K562 (cell line): ENCODE measurements around the gene CPN2. TPM values are rescaled to one million over a fixed set of nuclear protein-coding genes. Genes with fewer than 3 reads are reported as not detected.

Experiments
- ATAC-seq: fragments of 200-7000 bp; cut with Tn5 transposase; 3 replicates; pipeline ENCODE4 v1.9.1; 2020; ENCODE audit warnings: moderate library complexity
- BruUV-seq: library from RNA; stranded (reverse); fragments of 400-500 nt; replicated peaks from 2 replicates; lab custom pipeline; 2021; lab: Mats Ljungman, UMichigan
- CTCF ChIA-PET: fragments of 300-600 bp; formaldehyde crosslinking; extraction: SDS; loops from one replicate; lab custom pipeline; 2021; ENCODE audit warnings: low intra/inter-chr PET ratio; lab: Yijun Ruan, JAX
- POLR2A ChIA-PET: fragments of 300-600, 350-650 bp; sonication (Branson Sonifier 250); formaldehyde crosslinking; extraction: SDS; loops from one replicate; lab custom pipeline; 2021; ENCODE audit warnings: antibody characterized with exemption, inconsistent platforms; lab: Yijun Ruan, JAX
- DNase-seq, 4 experiments: peaks; one replicate each; pipeline versions ENCODE4 v3.0.0 to v3.0.0-alpha.2; 2011 to 2018; ENCODE audit warnings: low spot score in 3 of 4, mixed read lengths in 3 of 4; ENCODE audit errors: extremely low read depth in 1 of 4
- FAIRE-seq: peaks from 2 replicates; lab custom pipeline; 2011; peaks lifted over from hg19 to GRCh38; lab: Jason Lieb, UNC
- H2AFZ ChIP-seq: 2 replicates; pipeline ENCODE4 v1.6.0; 2011; ENCODE audit warnings: low read depth, low read length, control low read depth, inconsistent platforms
- H3K27ac ChIP-seq: fragments of 200-600 bp; 3 replicates; pipeline ENCODE4 v1.8.0; 2011; ENCODE audit warnings: low read depth, mild to moderate bottlenecking, control low read depth, inconsistent platforms, low read length, moderate library complexity, mixed read lengths; ENCODE audit errors: extremely low read depth
- H3K27me3 ChIP-seq, 2 experiments: fragments of 300-600 bp in 1 of 2; 2 replicates in 1 of 2; 3 replicates in 1 of 2; pipeline versions ENCODE4 v1.6.0 to v1.8.0; 2011; ENCODE audit warnings: inconsistent platforms in 2 of 2, low read length in 2 of 2, mild to moderate bottlenecking in 1 of 2, mixed read lengths in 1 of 2, moderate library complexity in 1 of 2; ENCODE audit not compliant: control insufficient read depth in 2 of 2, insufficient read depth in 2 of 2
- H3K36me3 ChIP-seq: fragments of 300-600 bp; 3 replicates; pipeline ENCODE4 v1.8.0; 2011; ENCODE audit warnings: mild to moderate bottlenecking, low read length, inconsistent platforms; ENCODE audit not compliant: control insufficient read depth, insufficient read depth
- H3K4me1 ChIP-seq, 2 experiments: fragments of 200-600 bp in 1 of 2; replicated peaks in 1 of 2; 2 replicates in 1 of 2; 3 replicates in 1 of 2; pipeline versions ENCODE4 v1.5.1 to v1.8.0; 2011; ENCODE audit warnings: inconsistent platforms in 2 of 2, low read length in 2 of 2, mild to moderate bottlenecking in 1 of 2, mixed read lengths in 1 of 2, moderate library complexity in 1 of 2; ENCODE audit not compliant: control insufficient read depth in 2 of 2, insufficient read depth in 2 of 2
- H3K4me2 ChIP-seq: 2 replicates; pipeline ENCODE4 v1.6.1; 2011; ENCODE audit warnings: low read length, control low read depth, inconsistent platforms, mixed read lengths; ENCODE audit not compliant: insufficient read depth
- H3K4me3 ChIP-seq: fragments of 200-600 bp; sonication (generic), shearing (Covaris generic); 2 replicates; pipeline ENCODE4 v1.5.1; 2016; ENCODE audit warnings: control low read depth, inconsistent platforms
- H3K79me2 ChIP-seq: fragments of 200-600 bp; 3 replicates; pipeline ENCODE4 v1.8.0; 2011; ENCODE audit warnings: low read length, inconsistent platforms; ENCODE audit not compliant: control insufficient read depth, insufficient read depth
- H3K9ac ChIP-seq, 2 experiments: 2 replicates each; pipeline versions ENCODE4 v1.6.0 to v1.6.1; 2011; ENCODE audit warnings: low read depth in 2 of 2, low read length in 2 of 2, control low read depth in 1 of 2, inconsistent platforms in 1 of 2, mild to moderate bottlenecking in 1 of 2, mixed read lengths in 1 of 2; ENCODE audit not compliant: insufficient read depth in 1 of 2
- H3K9me1 ChIP-seq: one replicate; pipeline ENCODE4 v1.6.0; 2011; ENCODE audit warnings: inconsistent platforms, mild to moderate bottlenecking, low read length, moderate library complexity; ENCODE audit not compliant: control insufficient read depth, insufficient read depth
- H3K9me3 ChIP-seq: replicated peaks from 2 replicates; pipeline ENCODE4 v1.5.1; 2011; ENCODE audit warnings: low read depth, low read length, inconsistent platforms; ENCODE audit not compliant: control insufficient read depth, insufficient read depth
- H4K20me1 ChIP-seq: replicated peaks from 2 replicates; pipeline ENCODE4 v1.6.1; 2011; ENCODE audit warnings: low read length, inconsistent platforms, mixed read lengths; ENCODE audit not compliant: control insufficient read depth, insufficient read depth
- GATAD2B ChIP-seq: fragments of 450-650 bp; IDR thresholded peaks from 2 replicates; pipeline ENCODE4 v1.6.1; 2017; ENCODE audit warnings: mild to moderate bottlenecking, borderline replicate concordance
- NFXL1 ChIP-seq: fragments of 450-650 bp; formaldehyde crosslinking; IDR thresholded peaks from 2 replicates; pipeline ENCODE4 v1.4.0; 2021; ENCODE audit warnings: mild to moderate bottlenecking
- ZFPM2 ChIP-seq: fragments of 250-450 bp; sonication (Bioruptor Pico); IDR thresholded peaks from 2 replicates; pipeline ENCODE4 v1.5.1; 2022; ENCODE audit warnings: mild to moderate bottlenecking
- ZNF280B ChIP-seq: fragments of 250-450 bp; sonication (Bioruptor Pico); IDR thresholded peaks from 2 replicates; pipeline ENCODE4 v1.5.1; 2021; ENCODE audit warnings: mild to moderate bottlenecking
- WGBS: fragments of 100-300 bp; shearing (Covaris generic); methylation state at CpG from one replicate; pipeline ENCODE4 v1.1.6; 2016; ENCODE audit warnings: low coverage, mixed read lengths; ENCODE audit not compliant: insufficient coverage; ENCODE audit errors: missing lambda C conversion rate; 5-methylcytosine and 5-hydroxymethylcytosine counted together
- in situ Hi-C: fragments of 300-500 bp; cut with MboI; formaldehyde crosslinking; loops from 4 replicates; pipeline ENCODE4 v1.15.0; 2018; ENCODE audit warnings: inconsistent platforms, mixed read lengths
- intact Hi-C: fragments of 100-400 bp; cut with micrococcal nuclease; formaldehyde crosslinking; loops from 2 replicates; pipeline ENCODE4 v1.14.2; 2022
- polyA plus RNA-seq, 8 experiments: library from polyadenylated mRNA; depleted of rRNA in 4 of 8; stranded (reverse) in 5 of 8; unstranded in 3 of 8; fragments of >200 nt; fragmentation: Nextera tagmentation in 2 of 8; fragmentation: Illumina TruSeq in 1 of 8; extraction: Ambion mirVana in 2 of 8; extraction: Trizol in 1 of 8; gene quantifications; 2 replicates each; pipeline versions ENCODE4 v1.2.1 to v1.2.3, GENCODE V29; 2011 to 2014; ENCODE audit warnings: inconsistent platforms in 1 of 8, missing spikeins in 1 of 8
- total RNA-seq, 7 experiments: library from RNA; depleted of rRNA in 6 of 7; stranded (reverse); fragments of >200 nt in 6 of 7; fragmentation: Illumina TruSeq in 2 of 7; extraction: Trizol in 2 of 7; gene quantifications; 2 replicates each; pipeline versions ENCODE4 v1.2.1 to v1.2.3, GENCODE V29; 2011 to 2021; ENCODE audit warnings: low replicate concordance in 1 of 7

The CPN2 gene
- total and polyA plus RNA-seq, 9 of the 15 experiments (the other 6 are each of a cell fraction or from before 2014, with no cell fraction given), result not detected

GRCh38 chr3:194387926-194388418, 36.8 kb upstream of the CPN2 start:
- no TSS peak for BruUV-seq

More at GRCh38 chr3:194387926-194388418, 36.8 kb upstream of the CPN2 start:
- ATAC-seq (no peak), FAIRE-seq (no peak), DNase-seq (no peak)
- Histone ChIP-seq H3K9me1 (no peaks in the 10 kb centered on the region), H3K4me1 (no peaks in the 10 kb centered on the region; a peak in 1 of 5 replicates), H3K27me3 (peaks cover 24 to 56% of the 10 kb centered on the region in 2 experiments), H3K27ac (no peak overlapping the region), H3K79me2 (no peaks in the 10 kb centered on the region), H3K4me2 (no peak overlapping the region), H3K4me3 (no peak overlapping the region), H3K36me3 (no peaks in the 10 kb centered on the region), H3K9me3 (no peaks in the 10 kb centered on the region), H4K20me1 (no peaks in the 10 kb centered on the region)
- in situ Hi-C loops, result no loop called here
- CTCF ChIA-PET, result no interaction called here
- TF ChIP-seq ZFPM2, result no peak
- TF ChIP-seq NFXL1 (CRISPR knock-in tag), result no peak
- TF ChIP-seq GATAD2B, result no peak
- no peak for TF ChIP-seq ZNF280B (CRISPR knock-in tag)
- TF ChIP-seq, all 486 proteins: peak for 0
- POLR2A ChIA-PET, result interaction anchor here (0.6 to 0.8 kb wide), 2 partner anchors 20 to 1561 kb away, joined by 3 read pairs; no protein-coding TSS in a partner anchor
- 17% methylated on average over 8 of the region's 8 CpGs for whole genome bisulfite sequencing
- H2AFZ ChIP-seq, result no peak overlapping the region
- no peak overlapping the region for H3K9ac ChIP-seq
- intact Hi-C loops, result no loop called here
